Mesenchymal stem cell (in vitro differentiated cells and primary cell): ENCODE results near the gene PRKAG1.

Experiments
- DNase-seq: peaks from one replicate; pipeline ENCODE4 v3.0.0-alpha.2; 2013
- H2AFZ ChIP-seq: one replicate; pipeline ENCODE4 v1.6.1; 2013; ENCODE audit warnings: low read depth, mild to moderate bottlenecking, control low read depth, inconsistent platforms, low read length, moderate library complexity
- H2AK5ac ChIP-seq: 2 replicates; pipeline ENCODE4 v1.6.1; 2013; ENCODE audit warnings: low read length, moderate library complexity, mild to moderate bottlenecking, inconsistent platforms; ENCODE audit not compliant: severe bottlenecking
- H2BK120ac ChIP-seq: one replicate; pipeline ENCODE4 v1.6.1; 2013; ENCODE audit warnings: low read depth, mild to moderate bottlenecking, inconsistent platforms, low read length, moderate library complexity
- H2BK12ac ChIP-seq, 2 experiments: one replicate each; pipeline ENCODE4 v1.6.1; 2013; ENCODE audit warnings: inconsistent platforms in 2 of 2, low read length in 2 of 2, mild to moderate bottlenecking in 2 of 2, moderate library complexity in 2 of 2, control low read depth in 1 of 2
- H2BK15ac ChIP-seq: one replicate; pipeline ENCODE4 v1.6.1; 2013; ENCODE audit warnings: mild to moderate bottlenecking, low read depth, inconsistent platforms; ENCODE audit not compliant: poor library complexity, severe bottlenecking
- H2BK5ac ChIP-seq: 2 replicates; pipeline ENCODE4 v1.6.1; 2013; ENCODE audit warnings: low read depth, mild to moderate bottlenecking, low read length, control low read depth, inconsistent platforms; ENCODE audit not compliant: poor library complexity, severe bottlenecking
- H3K14ac ChIP-seq, 2 experiments: one replicate each; pipeline ENCODE4 v1.6.1; 2013; ENCODE audit warnings: inconsistent platforms in 2 of 2, low read length in 2 of 2, control low read depth in 1 of 2, mild to moderate bottlenecking in 1 of 2, moderate library complexity in 1 of 2
- H3K18ac ChIP-seq, 2 experiments: one replicate each; pipeline ENCODE4 v1.6.1; 2013; ENCODE audit warnings: inconsistent platforms in 2 of 2, low read length in 2 of 2, control low read depth in 1 of 2, low read depth in 1 of 2, mild to moderate bottlenecking in 1 of 2
- H3K23ac ChIP-seq, 2 experiments: one replicate each; pipeline ENCODE4 v1.6.1; 2013; ENCODE audit warnings: inconsistent platforms in 2 of 2, low read length in 2 of 2, mild to moderate bottlenecking in 2 of 2, moderate library complexity in 2 of 2, control low read depth in 1 of 2
- H3K27ac ChIP-seq: 2 replicates; pipeline ENCODE4 v1.5.1; 2013; ENCODE audit warnings: mild to moderate bottlenecking, moderate library complexity, low read length, control low read depth, inconsistent platforms; ENCODE audit not compliant: poor library complexity, severe bottlenecking
- H3K27me3 ChIP-seq, 2 experiments: 2 replicates each; pipeline versions ENCODE4 v1.6.1 to v1.7.0; 2013; ENCODE audit warnings: low read length in 2 of 2, mild to moderate bottlenecking in 2 of 2, moderate library complexity in 2 of 2, control low read depth in 1 of 2, inconsistent platforms in 1 of 2; ENCODE audit not compliant: control insufficient read depth in 1 of 2, insufficient read depth in 1 of 2
- H3K36me3 ChIP-seq, 2 experiments: 2 replicates each; pipeline versions ENCODE4 v1.6.1 to v1.7.0; 2013; ENCODE audit warnings: low read length in 2 of 2, control low read depth in 1 of 2, inconsistent platforms in 1 of 2, low read depth in 1 of 2, mild to moderate bottlenecking in 1 of 2; ENCODE audit not compliant: insufficient read depth in 2 of 2, control insufficient read depth in 1 of 2
- H3K4ac ChIP-seq, 2 experiments: one replicate each; pipeline ENCODE4 v1.6.1; 2013; ENCODE audit warnings: inconsistent platforms in 2 of 2, low read length in 2 of 2, mild to moderate bottlenecking in 2 of 2, moderate library complexity in 2 of 2, control low read depth in 1 of 2, low read depth in 1 of 2
- H3K4me1 ChIP-seq: 2 replicates; pipeline ENCODE4 v1.6.1; 2013; ENCODE audit warnings: low read depth, low read length, control low read depth; ENCODE audit not compliant: control insufficient read depth, insufficient read depth
- H3K4me2 ChIP-seq: 2 replicates; pipeline ENCODE4 v1.6.1; 2013; ENCODE audit warnings: low read length, mild to moderate bottlenecking, inconsistent platforms; ENCODE audit not compliant: poor library complexity, severe bottlenecking
- H3K4me3 ChIP-seq, 2 experiments: 2 replicates each; pipeline versions ENCODE4 v1.5.1 to v1.7.0; 2013; ENCODE audit warnings: low read length in 2 of 2, mild to moderate bottlenecking in 2 of 2, control low read depth in 1 of 2, low read depth in 1 of 2; ENCODE audit not compliant: insufficient read depth in 1 of 2
- H3K79me1 ChIP-seq: replicated peaks from 2 replicates; pipeline ENCODE4 v1.6.1; 2013; ENCODE audit warnings: mild to moderate bottlenecking, control low read depth, low read length, inconsistent platforms; ENCODE audit not compliant: poor library complexity, severe bottlenecking
- H3K9ac ChIP-seq: 2 replicates; pipeline ENCODE4 v1.7.0; 2013; ENCODE audit warnings: mild to moderate bottlenecking, low read length, moderate library complexity
- H3K9me3 ChIP-seq: 2 replicates; pipeline ENCODE4 v1.7.0; 2013; ENCODE audit warnings: mild to moderate bottlenecking, low read length; ENCODE audit not compliant: control insufficient read depth
- H4K8ac ChIP-seq: one replicate; pipeline ENCODE4 v1.6.1; 2013; ENCODE audit warnings: inconsistent platforms, mild to moderate bottlenecking, low read length, moderate library complexity
- H4K91ac ChIP-seq: one replicate; pipeline ENCODE4 v1.6.1; 2013; ENCODE audit warnings: mild to moderate bottlenecking, low read length, inconsistent platforms
- WGBS: methylation state at CpG from one replicate; pipeline ENCODE4 v1.1.7; 2013; ENCODE audit warnings: mixed read lengths; 5-methylcytosine and 5-hydroxymethylcytosine counted together

The PRKAG1 gene

DNA sequence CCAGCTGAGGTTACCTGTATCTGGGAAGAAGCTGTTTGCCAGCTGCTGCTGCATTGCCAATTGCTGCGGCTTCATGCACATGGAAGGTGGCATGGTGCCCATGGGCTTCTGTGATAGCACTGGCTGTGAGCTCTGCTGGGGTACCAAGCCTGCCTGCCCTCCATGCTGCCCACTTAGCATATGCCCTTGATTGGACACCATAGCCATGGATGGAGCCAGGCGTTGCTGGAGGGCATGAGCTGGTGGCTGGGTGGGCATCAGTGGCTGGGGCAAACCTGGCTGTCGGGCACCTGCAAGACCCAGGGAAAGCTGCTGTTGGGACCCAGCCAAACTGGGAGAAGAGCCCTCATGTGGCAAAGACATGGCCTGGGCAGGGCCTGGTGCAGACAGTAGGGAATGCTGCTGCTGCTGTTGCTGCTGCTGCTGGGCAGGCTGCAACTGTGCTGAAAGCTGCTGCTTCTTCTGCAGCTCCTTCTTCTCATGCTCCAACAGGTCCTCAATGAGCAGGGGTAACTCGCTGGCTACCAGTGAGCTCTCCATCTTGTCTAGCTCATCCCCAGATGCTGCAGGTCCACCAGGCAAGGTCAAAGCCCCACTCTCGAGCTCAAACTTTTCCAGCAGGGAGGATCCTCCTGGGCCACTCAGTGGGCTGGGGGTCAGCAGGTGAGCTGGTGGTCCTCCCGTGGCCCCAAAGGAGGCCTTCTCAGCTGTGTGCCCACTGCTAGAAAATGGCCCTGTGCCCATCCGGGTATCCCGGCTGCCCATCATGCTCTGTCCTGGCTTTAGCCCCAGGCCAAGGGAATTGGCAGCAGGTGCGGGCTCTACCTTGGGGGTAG lies 18.8 kb upstream of the PRKAG1 start:
- Histone ChIP-seq H4K8ac (no peak overlapping the region), H3K27me3 (no peaks in the 10 kb centered on the region), H3K4me3 (no peak overlapping the region), H2AK5ac (no peak overlapping the region), H3K9me3 (no peaks in the 10 kb centered on the region), H3K9ac (no peak overlapping the region), H3K14ac (no peak overlapping the region), H3K23ac (no peak overlapping the region), H3K4me2 (no peak overlapping the region), H2AFZ (no peak overlapping the region), H3K79me1 (peaks cover 54% of the 10 kb centered on the region), H3K4me1 (peaks cover 2% of the 10 kb centered on the region), H3K27ac (no peak overlapping the region), H3K18ac (no peak overlapping the region), H4K91ac (no peak overlapping the region), H2BK12ac (no peak overlapping the region), H2BK5ac (no peak overlapping the region), H3K4ac (no peak overlapping the region), H3K36me3 (peaks cover 81 to 93% of the 10 kb centered on the region in 2 experiments), H2BK120ac (no peak overlapping the region), H2BK15ac (no peak overlapping the region)
- no peak for DNase-seq
- WGBS, result 99% methylated on average over 9 of the region's 9 CpGs

DNA sequence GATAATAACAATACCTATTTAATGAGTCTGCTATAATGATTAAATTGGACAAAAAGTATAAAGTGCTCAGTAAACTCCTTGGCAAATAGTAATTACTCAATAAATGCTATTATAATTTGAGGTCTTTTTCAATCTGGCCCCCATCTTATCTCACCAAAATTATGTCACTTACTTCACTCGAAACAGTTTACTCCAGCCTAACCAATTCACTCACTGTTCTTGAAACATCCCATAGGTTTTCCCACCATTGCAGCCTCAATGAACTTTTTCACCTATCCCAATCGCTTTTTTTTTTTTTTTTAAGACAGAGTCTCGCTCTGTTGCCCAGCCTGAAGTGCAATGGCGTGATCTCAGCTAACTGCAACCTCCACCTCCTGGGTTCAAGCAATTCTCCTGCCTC lies 17.5 kb upstream of the PRKAG1 start:
- H3K4me1 ChIP-seq, result peaks cover 2% of the 10 kb centered on the region
- no peak overlapping the region for H2AFZ ChIP-seq
- no peak overlapping the region for H2BK5ac ChIP-seq
- H3K36me3 ChIP-seq, result peaks cover 81 to 95% of the 10 kb centered on the region in 2 experiments
- H2BK120ac ChIP-seq, result no peak overlapping the region
- no peak overlapping the region for H3K27ac ChIP-seq
- no peak overlapping the region for H3K23ac ChIP-seq
- WGBS, result 66% methylated on average over 3 of the region's 4 CpGs
- DNase-seq, result no peak
- H3K9ac ChIP-seq, result no peak overlapping the region
- H4K8ac ChIP-seq, result no peak overlapping the region
- H3K9me3 ChIP-seq, result no peaks in the 10 kb centered on the region
- no peak overlapping the region for H2AK5ac ChIP-seq
- peaks cover 60% of the 10 kb centered on the region for H3K79me1 ChIP-seq
- H3K14ac ChIP-seq, result no peak overlapping the region
- no peak overlapping the region for H3K4me3 ChIP-seq
- no peak overlapping the region for H4K91ac ChIP-seq
- H3K27me3 ChIP-seq, result no peaks in the 10 kb centered on the region
- H2BK15ac ChIP-seq, result no peak overlapping the region
- no peak overlapping the region for H3K4ac ChIP-seq
- no peak overlapping the region for H2BK12ac ChIP-seq
- no peak overlapping the region for H3K4me2 ChIP-seq
- no peak overlapping the region for H3K18ac ChIP-seq

DNA sequence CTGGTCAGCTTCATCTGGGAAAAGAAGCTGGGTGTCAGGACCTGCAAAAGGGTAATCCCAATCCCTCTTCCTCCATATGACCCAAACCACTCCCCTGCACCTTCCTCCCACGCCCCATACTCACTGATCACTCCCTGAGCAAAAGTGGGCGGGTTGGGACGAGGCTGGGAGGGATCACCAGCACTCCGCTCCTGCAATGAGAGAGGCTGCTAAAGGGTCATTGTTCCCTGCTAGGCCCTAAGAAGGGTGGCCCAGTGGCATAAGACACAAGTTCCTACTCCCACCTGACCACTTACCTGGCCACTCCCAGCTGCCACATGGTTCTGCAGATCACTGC lies 15.7 kb upstream of the PRKAG1 start:
- no peak overlapping the region for H3K23ac ChIP-seq
- H2BK15ac ChIP-seq, result no peak overlapping the region
- H2BK120ac ChIP-seq, result no peak overlapping the region
- H3K14ac ChIP-seq, result no peak overlapping the region
- no peak overlapping the region for H3K4me3 ChIP-seq
- 96% methylated on average over 4 of the region's 4 CpGs for WGBS
- H3K4me2 ChIP-seq, result no peak overlapping the region
- no peak for DNase-seq
- H2AK5ac ChIP-seq, result no peak overlapping the region
- H2AFZ ChIP-seq, result no peak overlapping the region
- H3K27me3 ChIP-seq, result no peaks in the 10 kb centered on the region
- H3K18ac ChIP-seq, result no peak overlapping the region
- H3K27ac ChIP-seq, result no peak overlapping the region
- no peaks in the 10 kb centered on the region for H3K9me3 ChIP-seq
- no peak overlapping the region for H4K91ac ChIP-seq
- no peak overlapping the region for H2BK12ac ChIP-seq
- H3K9ac ChIP-seq, result no peak overlapping the region
- H2BK5ac ChIP-seq, result no peak overlapping the region
- no peak overlapping the region for H4K8ac ChIP-seq
- H3K4me1 ChIP-seq, result peaks cover 2% of the 10 kb centered on the region
- peaks cover 75 to 96% of the 10 kb centered on the region in 2 experiments for H3K36me3 ChIP-seq
- H3K79me1 ChIP-seq, result peaks cover 61% of the 10 kb centered on the region
- no peak overlapping the region for H3K4ac ChIP-seq

DNA sequence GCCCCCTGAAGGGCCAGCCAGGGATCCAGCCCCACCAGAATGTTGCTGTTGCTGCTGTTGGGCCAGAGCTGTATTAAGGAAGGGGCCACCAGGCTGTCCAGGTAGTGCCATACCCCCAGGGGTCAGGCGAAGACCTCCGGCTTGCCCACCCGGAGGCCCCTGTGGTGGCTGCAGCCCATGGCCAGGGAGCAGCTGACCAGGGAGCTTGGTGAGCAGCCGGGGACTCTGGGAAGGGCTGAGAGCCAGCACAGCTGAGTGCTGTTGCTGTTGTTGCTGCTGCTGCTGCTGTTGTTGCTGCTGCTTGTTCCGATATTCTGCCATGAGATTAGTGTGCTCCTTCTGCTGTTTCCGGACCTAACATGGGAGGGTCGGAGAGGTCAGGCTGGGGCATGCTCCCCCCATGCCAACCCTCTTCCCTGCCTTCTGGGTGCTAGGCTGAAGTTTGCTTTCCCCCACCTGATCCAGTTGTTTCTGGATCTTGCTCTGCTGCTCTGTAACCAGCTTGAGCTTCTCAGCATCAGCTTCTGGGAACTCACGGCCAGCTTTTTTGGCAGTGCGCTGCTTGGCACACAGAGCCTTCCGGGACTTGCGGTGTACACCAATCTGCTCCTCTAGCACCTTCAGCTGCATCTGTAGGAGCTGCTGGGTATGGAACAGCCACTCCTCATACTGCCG lies 15.2 kb upstream of the PRKAG1 start:
- no peak overlapping the region for H3K4ac ChIP-seq
- H3K23ac ChIP-seq, result no peak overlapping the region
- H3K4me3 ChIP-seq, result no peak overlapping the region
- no peak overlapping the region for H3K9ac ChIP-seq
- 97% methylated on average over 12 of the region's 12 CpGs for WGBS
- no peak overlapping the region for H2BK5ac ChIP-seq
- no peak overlapping the region for H3K4me2 ChIP-seq
- H3K18ac ChIP-seq, result no peak overlapping the region
- no peaks in the 10 kb centered on the region for H3K9me3 ChIP-seq
- peaks cover 63% of the 10 kb centered on the region for H3K79me1 ChIP-seq
- no peak overlapping the region for H2BK12ac ChIP-seq
- no peak overlapping the region for H2BK15ac ChIP-seq
- H3K14ac ChIP-seq, result no peak overlapping the region
- H3K27ac ChIP-seq, result no peak overlapping the region
- H2BK120ac ChIP-seq, result no peak overlapping the region
- no peak overlapping the region for H4K91ac ChIP-seq
- H4K8ac ChIP-seq, result no peak overlapping the region
- DNase-seq, result no peak
- H3K36me3 ChIP-seq, result peaks cover 76 to 96% of the 10 kb centered on the region in 2 experiments
- H2AFZ ChIP-seq, result no peak overlapping the region
- H3K27me3 ChIP-seq, result no peaks in the 10 kb centered on the region
- H2AK5ac ChIP-seq, result no peak overlapping the region
- peaks cover 2% of the 10 kb centered on the region for H3K4me1 ChIP-seq
